MCF 10A (cell line): Measurements from ENCODE around the gene MTX1. TPM values are rescaled to one million over a fixed set of nuclear protein-coding genes. Genes with fewer than 3 reads are reported as not detected.
A peak's percentile ranks its signal among the peaks of the same experiment; 100 is the strongest.

Experiments used
- BruUV-seq: library from RNA; stranded (reverse); fragments of 400-500 nt; replicated peaks from 2 replicates; lab custom pipeline; 2021; lab: Mats Ljungman, UMichigan
- CTCF ChIA-PET: fragments of 300-600 bp; sonication (Branson Sonifier 250); formaldehyde crosslinking; extraction: SDS; loops from one replicate; lab custom pipeline; 2021; ENCODE audit warnings: antibody characterized with exemption, inconsistent platforms; lab: Yijun Ruan, JAX
- POLR2A ChIA-PET: fragments of 300-600, 350-650 bp; sonication (Branson Sonifier 250); formaldehyde crosslinking; extraction: SDS; loops from one replicate; lab custom pipeline; 2020; ENCODE audit warnings: antibody characterized with exemption, inconsistent platforms; lab: Yijun Ruan, JAX
- DNase-seq: peaks from one replicate; pipeline ENCODE4 v3.0.0-alpha.2; 2018; ENCODE audit not compliant: unreplicated experiment
- H3K27ac Mint-ChIP-seq: one replicate; pipeline ENCODE4 v1.8.0; 2022; ENCODE audit warnings: mild to moderate bottlenecking, low read depth, mixed read lengths; ENCODE audit not compliant: unreplicated experiment
- H3K27me3 Mint-ChIP-seq: one replicate; pipeline ENCODE4 v1.8.0; 2022; ENCODE audit warnings: mixed read lengths; ENCODE audit not compliant: insufficient read depth, unreplicated experiment
- H3K36me3 Mint-ChIP-seq: one replicate; pipeline ENCODE4 v1.8.0; 2022; ENCODE audit warnings: mild to moderate bottlenecking, moderate library complexity, mixed read lengths; ENCODE audit not compliant: insufficient read depth, unreplicated experiment
- H3K4me1 Mint-ChIP-seq: one replicate; pipeline ENCODE4 v1.8.0; 2022; ENCODE audit warnings: mixed read lengths; ENCODE audit not compliant: insufficient read depth, unreplicated experiment
- H3K4me3 Mint-ChIP-seq: one replicate; pipeline ENCODE4 v1.8.0; 2022; ENCODE audit warnings: mild to moderate bottlenecking, moderate library complexity, mixed read lengths; ENCODE audit not compliant: unreplicated experiment
- H3K9me3 Mint-ChIP-seq: one replicate; pipeline ENCODE4 v1.8.0; 2022; ENCODE audit warnings: mixed read lengths; ENCODE audit not compliant: unreplicated experiment
- intact Hi-C: fragments of 100-400 bp; cut with micrococcal nuclease; formaldehyde crosslinking; loops from 2 replicates; pipeline ENCODE4 v1.14.1; 2022
- total RNA-seq: library from RNA; stranded (reverse); gene quantifications from 2 replicates; pipeline ENCODE4 v1.2.3, GENCODE V29; 2022
- TF ChIP-seq, protein P1 (sequence below): fragments of 200-600 bp; IDR thresholded peaks from one replicate; pipeline ENCODE4 v1.8.0; 2022; ENCODE audit warnings: antibody characterized with exemption, mild to moderate bottlenecking; ENCODE audit not compliant: unreplicated experiment

Gene MTX1
- total RNA-seq, 1 experiment from 2014 or later = 67.4 TPM

DNA sequence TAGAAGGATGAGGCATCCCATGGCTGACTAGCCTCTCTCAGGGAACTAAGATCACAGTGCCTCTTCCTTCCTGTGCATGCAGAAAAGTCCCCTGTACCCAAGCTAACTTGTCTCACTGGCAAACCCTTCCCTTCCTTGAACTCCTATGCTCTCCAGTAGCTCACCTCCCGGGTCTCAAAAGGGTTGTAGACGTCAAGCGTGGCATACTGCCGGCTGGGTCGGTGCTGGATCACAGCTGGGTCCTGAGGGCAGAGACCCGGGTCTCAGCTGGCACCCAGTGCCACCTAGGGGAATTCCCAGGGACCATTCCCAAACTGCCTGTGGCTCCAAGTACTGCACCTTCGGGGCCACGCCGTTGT, 53.0 kb downstream of the MTX1 start:
- TF ChIP-seq, protein P1, sequence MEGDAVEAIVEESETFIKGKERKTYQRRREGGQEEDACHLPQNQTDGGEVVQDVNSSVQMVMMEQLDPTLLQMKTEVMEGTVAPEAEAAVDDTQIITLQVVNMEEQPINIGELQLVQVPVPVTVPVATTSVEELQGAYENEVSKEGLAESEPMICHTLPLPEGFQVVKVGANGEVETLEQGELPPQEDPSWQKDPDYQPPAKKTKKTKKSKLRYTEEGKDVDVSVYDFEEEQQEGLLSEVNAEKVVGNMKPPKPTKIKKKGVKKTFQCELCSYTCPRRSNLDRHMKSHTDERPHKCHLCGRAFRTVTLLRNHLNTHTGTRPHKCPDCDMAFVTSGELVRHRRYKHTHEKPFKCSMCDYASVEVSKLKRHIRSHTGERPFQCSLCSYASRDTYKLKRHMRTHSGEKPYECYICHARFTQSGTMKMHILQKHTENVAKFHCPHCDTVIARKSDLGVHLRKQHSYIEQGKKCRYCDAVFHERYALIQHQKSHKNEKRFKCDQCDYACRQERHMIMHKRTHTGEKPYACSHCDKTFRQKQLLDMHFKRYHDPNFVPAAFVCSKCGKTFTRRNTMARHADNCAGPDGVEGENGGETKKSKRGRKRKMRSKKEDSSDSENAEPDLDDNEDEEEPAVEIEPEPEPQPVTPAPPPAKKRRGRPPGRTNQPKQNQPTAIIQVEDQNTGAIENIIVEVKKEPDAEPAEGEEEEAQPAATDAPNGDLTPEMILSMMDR = no peak
- ChIA-PET CTCF (interaction anchor here (0.6 to 5.5 kb wide), 7 partner anchors 10 to 60 kb away, joined by 3 to 150 read pairs (median 5); partner anchors contain the start of gene CLK2), POLR2A (interaction anchor here (0.5 to 6.6 kb wide), 19 partner anchors 11 to 861 kb away, joined by 3 to 98 read pairs (median 5); partner anchors contain the start of genes ASH1L, CLK2, FDPS and HCN3)
- Mint-ChIP-seq H3K4me1 (peaks cover 23% of the 10 kb centered on the region), H3K4me3 (peak overlapping the region; percentile 98), H3K27ac (peak overlapping the region; percentile 96), H3K9me3 (no peaks in the 10 kb centered on the region), H3K27me3 (no peaks in the 10 kb centered on the region), H3K36me3 (peaks cover 93% of the 10 kb centered on the region)
- intact Hi-C loops = loop anchor here (5.0 kb wide), 1 partner anchor 54 kb away; the partner anchor contains the start of genes MTX1 and THBS3
- DNase-seq = no peak
- no TSS peak for BruUV-seq

DNA sequence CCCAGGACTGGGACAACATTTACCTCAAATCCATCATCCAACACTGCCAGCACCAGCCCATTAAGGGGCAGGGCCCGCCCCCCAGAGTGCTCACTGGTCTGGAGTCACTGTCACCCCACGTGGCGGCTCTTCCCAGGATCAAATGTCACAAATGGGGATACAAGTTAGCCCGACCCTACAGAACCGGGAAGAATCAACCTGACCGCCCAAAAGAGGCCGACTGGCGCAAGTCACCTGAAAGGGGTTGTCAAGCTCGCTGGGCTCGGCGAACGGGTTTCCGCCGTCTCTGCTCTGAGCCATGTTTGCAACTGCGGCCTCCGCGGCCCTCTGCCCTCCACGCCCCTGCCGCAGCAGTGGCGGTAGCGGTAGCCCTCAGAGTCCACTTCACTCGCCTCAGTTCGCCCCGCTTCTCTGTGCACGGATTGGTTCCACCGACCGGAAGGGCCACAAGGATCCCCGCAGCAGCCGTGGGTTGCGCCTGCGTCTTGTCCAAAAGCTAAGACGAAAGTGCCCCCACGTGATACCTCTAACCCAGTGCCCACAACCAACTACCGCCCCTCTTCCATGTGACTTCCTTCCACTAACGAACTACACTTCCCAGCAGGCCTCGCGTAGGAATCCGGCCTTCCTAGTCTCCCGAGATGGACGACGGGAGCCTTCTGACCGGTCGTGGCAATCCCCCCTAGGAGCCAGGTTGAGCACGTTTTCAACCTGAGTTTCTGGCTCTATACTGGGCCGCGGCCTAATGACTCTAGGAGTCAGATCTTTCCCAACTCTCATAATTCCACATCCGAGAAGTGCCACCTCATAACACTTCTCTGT, 53.6 kb downstream of the MTX1 start, which contains the start of gene SCAMP3:
TSS of gene SCAMP3 (minus strand) at position 509 of the 822 bp plus-strand sequence. CDS start at position 300, 209 bp downstream.
- POLR2A ChIA-PET = interaction anchor here (0.5 to 6.6 kb wide), 21 partner anchors 10 to 860 kb away, joined by 3 to 98 read pairs (median 5); partner anchors contain the start of genes ASH1L, CLK2, FDPS and HCN3
- TSS peak; percentile 42 for BruUV-seq
- intact Hi-C loops = loop anchor here (5.0 kb wide), 1 partner anchor 55 kb away; the partner anchor contains the start of genes MTX1 and THBS3

DNA sequence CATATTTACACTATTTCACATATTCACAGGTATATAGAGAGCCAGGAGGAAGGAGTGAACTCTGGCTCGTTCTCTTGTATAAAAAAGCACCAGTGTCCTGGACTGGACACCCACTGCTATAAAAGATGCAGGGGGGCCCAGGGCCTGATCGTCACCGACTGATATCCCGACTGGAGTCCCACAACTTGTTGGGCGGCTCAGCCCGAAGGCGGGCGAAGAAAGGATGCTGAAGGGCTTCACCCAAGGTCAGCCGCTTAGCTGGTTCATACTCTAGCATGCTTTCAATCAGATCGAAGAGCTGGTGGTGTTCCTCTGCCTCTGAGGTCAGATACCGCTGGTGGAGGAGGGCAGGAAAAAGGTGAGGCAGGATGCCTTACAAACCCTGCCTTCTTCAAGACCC, 54.6 kb downstream of the MTX1 start:
- BruUV-seq = TSS peak; percentile 1
- H3K36me3 Mint-ChIP-seq = peaks cover 93% of the 10 kb centered on the region
- H3K9me3 Mint-ChIP-seq = no peaks in the 10 kb centered on the region
- intact Hi-C loops = loop anchor here (5.0 kb wide), 1 partner anchor 56 kb away; the partner anchor contains the start of genes MTX1 and THBS3
- peaks cover 18% of the 10 kb centered on the region for H3K4me1 Mint-ChIP-seq
- peak overlapping the region; percentile 96 for H3K27ac Mint-ChIP-seq
- TF ChIP-seq, protein P1 = no peak
- CTCF ChIA-PET = interaction anchor here (1.0 to 14.5 kb wide), 4 partner anchors 11 to 60 kb away, joined by 3 to 238 read pairs (median 4); partner anchors contain the start of gene ENTREP3
- no peaks in the 10 kb centered on the region for H3K27me3 Mint-ChIP-seq
- no peak for DNase-seq
- POLR2A ChIA-PET = interaction anchor here (1.0 to 6.6 kb wide), 3 partner anchors 7 to 45 kb away, joined by 3 to 98 read pairs (median 3); partner anchors contain the start of genes CLK2, ENTREP3 and FDPS
- peak overlapping the region; percentile 98 for H3K4me3 Mint-ChIP-seq

More for the DNA sequence above, 53.6 kb downstream of the MTX1 start, which contains the start of gene SCAMP3:
- peaks cover 18% of the 10 kb centered on the region for H3K4me1 Mint-ChIP-seq
- no peaks in the 10 kb centered on the region for H3K9me3 Mint-ChIP-seq
- no peaks in the 10 kb centered on the region for H3K27me3 Mint-ChIP-seq
- H3K36me3 Mint-ChIP-seq = peaks cover 94% of the 10 kb centered on the region
- peak within 1 kb of the TSS; percentile 98 for H3K4me3 Mint-ChIP-seq
- TF ChIP-seq, protein P1 = no peak
- peak; percentile 100 for DNase-seq
- CTCF ChIA-PET = interaction anchor here (0.6 to 5.5 kb wide), 6 partner anchors 10 to 1321 kb away, joined by 3 to 150 read pairs (median 5); partner anchors contain the start of gene CLK2
- peak within 1 kb of the TSS; percentile 96 for H3K27ac Mint-ChIP-seq

Other genes with a start within 250 kb of the MTX1 start
- gene PYGO2, start 246.9 kb upstream of the MTX1 start, total RNA-seq = 32.1 and 35.9 TPM in 2 replicates
- gene SHC1, start 237.9 kb upstream of the MTX1 start, total RNA-seq = 667 and 885 TPM in 2 replicates
- 285 and 289 TPM in 2 replicates for gene CKS1B, start 234.0 kb upstream of the MTX1 start, total RNA-seq
- 65.4 and 91.1 TPM in 2 replicates for gene FLAD1, start 225.4 kb upstream of the MTX1 start, total RNA-seq
- gene LENEP, start 215.1 kb upstream of the MTX1 start, total RNA-seq = 0.83 TPM in 1 of 2 replicates, not detected in the other
- 169 and 175 TPM in 2 replicates for gene ZBTB7B, start 205.9 kb upstream of the MTX1 start, total RNA-seq
- gene DCST2, start 174.9 kb upstream of the MTX1 start, total RNA-seq = 0.91 and 1.8 TPM in 2 replicates
- 0.21 and 0.42 TPM in 2 replicates for gene DCST1, start 174.9 kb upstream of the MTX1 start, total RNA-seq
- gene ADAM15, start 157.4 kb upstream of the MTX1 start, total RNA-seq = 385 and 456 TPM in 2 replicates
- gene EFNA4, start 145.0 kb upstream of the MTX1 start, total RNA-seq = 7.4 and 9.5 TPM in 2 replicates
- gene EFNA3, start 129.9 kb upstream of the MTX1 start, total RNA-seq = 1.6 and 1.7 TPM in 2 replicates
- 38.9 and 42.3 TPM in 2 replicates for gene EFNA1, start 80.8 kb upstream of the MTX1 start, total RNA-seq
- gene SLC50A1, start 72.8 kb upstream of the MTX1 start, total RNA-seq = 91.2 and 97.8 TPM in 2 replicates
- gene DPM3, start 68.2 kb upstream of the MTX1 start, total RNA-seq = 79.7 and 86.4 TPM in 2 replicates
- 313 and 383 TPM in 2 replicates for gene KRTCAP2, start 35.4 kb upstream of the MTX1 start, total RNA-seq
- 0.21 and 0.32 TPM in 2 replicates for gene TRIM46, start 34.8 kb upstream of the MTX1 start, total RNA-seq
- 33.0 and 34.4 TPM in 2 replicates for gene THBS3, start 798 bp upstream of the MTX1 start, total RNA-seq
- gene ENTREP3, start 46.8 kb downstream of the MTX1 start, total RNA-seq = 32.3 and 37.1 TPM in 2 replicates
- gene SCAMP3, start 53.7 kb downstream of the MTX1 start, total RNA-seq = 80.6 and 88.1 TPM in 2 replicates
- gene CLK2, start 64.8 kb downstream of the MTX1 start, total RNA-seq = 78.6 and 82.3 TPM in 2 replicates
- 2.5 and 4.3 TPM in 2 replicates for gene HCN3, start 68.8 kb downstream of the MTX1 start, total RNA-seq
- gene PKLR, start 92.7 kb downstream of the MTX1 start, total RNA-seq = not detected in 2 replicates
- gene FDPS, start 100.2 kb downstream of the MTX1 start, total RNA-seq = 176 and 264 TPM in 2 replicates
- 18.6 and 19.5 TPM in 2 replicates for gene RUSC1, start 112.2 kb downstream of the MTX1 start, total RNA-seq